ENCODE results near the gene ESRRG.

- TF ChIP-seq, protein P1, sequence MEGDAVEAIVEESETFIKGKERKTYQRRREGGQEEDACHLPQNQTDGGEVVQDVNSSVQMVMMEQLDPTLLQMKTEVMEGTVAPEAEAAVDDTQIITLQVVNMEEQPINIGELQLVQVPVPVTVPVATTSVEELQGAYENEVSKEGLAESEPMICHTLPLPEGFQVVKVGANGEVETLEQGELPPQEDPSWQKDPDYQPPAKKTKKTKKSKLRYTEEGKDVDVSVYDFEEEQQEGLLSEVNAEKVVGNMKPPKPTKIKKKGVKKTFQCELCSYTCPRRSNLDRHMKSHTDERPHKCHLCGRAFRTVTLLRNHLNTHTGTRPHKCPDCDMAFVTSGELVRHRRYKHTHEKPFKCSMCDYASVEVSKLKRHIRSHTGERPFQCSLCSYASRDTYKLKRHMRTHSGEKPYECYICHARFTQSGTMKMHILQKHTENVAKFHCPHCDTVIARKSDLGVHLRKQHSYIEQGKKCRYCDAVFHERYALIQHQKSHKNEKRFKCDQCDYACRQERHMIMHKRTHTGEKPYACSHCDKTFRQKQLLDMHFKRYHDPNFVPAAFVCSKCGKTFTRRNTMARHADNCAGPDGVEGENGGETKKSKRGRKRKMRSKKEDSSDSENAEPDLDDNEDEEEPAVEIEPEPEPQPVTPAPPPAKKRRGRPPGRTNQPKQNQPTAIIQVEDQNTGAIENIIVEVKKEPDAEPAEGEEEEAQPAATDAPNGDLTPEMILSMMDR (IDR thresholded peaks at IDR 0.05; ENCODE audit: extremely low read depth in 1 of 2, insufficient read depth in 1 of 2, low read depth in 1 of 2, low read length in 2 of 2): no peak
- TF ChIP-seq MYC (IDR thresholded peaks at IDR 0.05; ENCODE audit: low read depth, low read length): no peak
- no peak for TF ChIP-seq POLR2A (IDR thresholded peaks at IDR 0.05; ENCODE audit: low read depth, low read length)
Observed at GRCh38 chr1:216500273-216500967, 222.8 kb downstream of the ESRRG start.
